ENCODE data around the gene DAPK3.
"Not testable (repeated sequence)": the region's sequence is repeated elsewhere in the genome, so short reads cannot be mapped to it uniquely, and the experiment has no call there.

The DAPK3 gene

DNA sequence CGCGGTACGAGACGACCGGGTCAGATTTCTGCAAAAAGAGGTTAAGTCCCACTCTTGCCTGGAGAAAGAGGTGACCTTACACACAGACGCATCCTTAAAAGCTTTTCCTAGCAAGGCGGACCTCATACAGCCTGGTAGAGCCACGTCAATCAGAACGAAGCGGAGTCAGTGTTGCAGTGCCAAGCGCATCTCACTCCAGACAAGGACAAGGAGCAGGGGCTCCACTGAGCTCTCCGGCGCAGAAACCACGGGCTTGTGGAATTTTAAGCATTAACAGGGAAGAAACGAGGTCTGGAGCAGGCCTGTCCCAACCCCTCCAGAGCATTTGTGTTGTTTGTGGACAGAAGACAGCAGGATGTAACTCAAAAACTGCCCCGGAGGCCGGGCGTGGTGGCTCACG, 7.2 kb upstream of the DAPK3 start:
- DNase-seq (ENCODE audit: low read depth in 2 of 2): no peak

DNA sequence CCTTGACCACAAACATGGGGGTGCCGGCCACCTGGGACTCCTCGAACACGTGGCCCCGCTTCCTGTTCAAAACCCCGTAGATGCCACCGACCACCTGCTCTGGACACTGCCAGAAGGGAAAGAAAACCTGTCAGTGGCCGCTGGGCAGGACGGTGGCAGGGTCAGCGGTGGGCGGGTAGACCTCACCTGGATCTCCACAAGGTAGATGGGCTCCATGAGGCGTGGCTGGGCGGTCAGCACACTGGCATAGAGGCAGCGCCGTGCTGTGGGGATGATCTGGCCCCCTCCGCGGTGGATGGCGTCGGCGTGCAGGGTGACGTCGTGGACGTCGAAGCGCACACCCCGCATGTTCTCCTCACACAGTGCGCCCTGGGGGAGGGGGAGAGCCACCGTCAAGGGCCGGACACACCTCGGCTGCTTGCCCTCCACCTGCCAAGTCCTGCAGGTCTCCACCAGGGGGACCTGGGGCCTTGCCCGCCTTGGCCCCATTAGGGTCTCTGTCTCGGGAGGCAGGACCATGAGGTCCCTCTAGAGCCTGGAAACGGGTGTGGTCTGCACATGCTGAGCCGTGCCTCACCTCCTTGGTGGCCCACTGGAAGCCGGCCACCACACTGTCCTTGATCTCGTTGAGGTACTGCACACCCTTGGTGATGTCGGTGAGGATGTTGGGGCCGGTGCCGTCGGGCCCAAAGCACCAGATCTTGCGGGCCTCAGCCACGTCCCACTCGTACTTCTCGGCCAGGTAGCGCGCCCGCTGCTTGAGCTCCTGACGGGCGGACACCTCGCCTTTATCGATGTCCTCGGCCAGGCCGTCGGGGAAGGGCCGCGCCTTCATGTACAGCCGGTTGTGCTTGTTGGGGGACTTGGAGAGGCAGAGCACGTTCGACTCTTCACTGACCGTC, 6.6 kb upstream of the DAPK3 start:
- no peak for DNase-seq (ENCODE audit: low read depth in 2 of 2)

DNA sequence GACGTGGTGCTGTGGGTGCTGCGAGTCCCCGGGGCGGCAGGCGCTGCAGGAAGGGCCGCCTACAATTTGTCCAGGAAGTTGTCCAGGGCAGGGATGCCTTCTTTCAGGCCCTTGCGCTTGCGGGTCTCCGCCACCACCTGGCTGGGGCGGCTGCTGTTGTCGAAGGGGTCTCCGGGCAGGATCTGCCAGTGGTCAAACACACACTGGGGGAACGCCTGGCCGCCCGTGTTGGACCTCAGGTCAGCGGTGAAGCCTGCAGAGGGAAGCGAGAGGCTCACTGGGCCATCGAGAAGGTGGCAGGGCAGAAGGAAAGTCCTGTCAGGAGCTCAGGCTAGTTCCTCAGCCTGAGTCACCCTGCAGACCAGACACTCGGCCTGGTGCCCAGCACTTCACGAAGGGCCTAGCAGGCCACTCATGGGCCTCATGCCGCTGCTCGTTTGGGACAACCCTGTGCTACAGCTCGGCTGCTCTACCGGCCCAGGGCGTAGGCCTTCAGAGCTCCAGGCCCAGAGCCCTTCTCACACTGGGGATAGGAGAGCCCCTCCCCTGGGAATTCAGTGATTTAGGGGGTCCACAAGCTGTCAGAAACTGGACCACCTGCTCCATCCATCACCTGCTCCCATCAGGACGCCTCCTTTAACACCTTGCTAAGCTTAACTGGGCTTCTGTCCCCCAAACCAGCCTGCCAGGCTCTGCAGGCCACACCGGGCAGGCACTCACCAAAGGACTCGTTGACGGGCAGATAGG, 5.8 kb upstream of the DAPK3 start:
- DNase-seq (ENCODE audit: low read depth in 2 of 2): no peak

DNA sequence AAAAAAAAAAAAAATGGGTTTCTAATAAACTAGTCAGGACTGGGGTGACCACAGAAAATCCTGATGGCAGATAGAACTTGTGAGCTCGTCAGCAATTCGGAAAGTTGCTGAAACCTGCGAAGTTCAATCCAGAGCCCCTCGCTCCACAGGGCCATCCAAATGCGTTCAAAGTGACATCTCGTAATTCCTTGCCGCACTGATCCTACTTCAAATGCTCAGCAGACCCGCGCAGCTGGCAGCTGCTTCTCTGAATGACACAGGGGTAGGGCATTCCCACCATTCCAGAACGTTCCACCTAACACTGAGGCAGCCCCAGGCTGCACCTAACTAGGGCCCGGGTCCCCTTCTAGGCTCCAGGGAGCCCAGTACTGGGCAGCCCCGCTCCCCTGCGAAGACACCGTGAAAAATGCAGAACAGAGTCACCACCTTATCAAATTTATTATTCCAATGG, 4.8 kb upstream of the DAPK3 start:
- no peak for DNase-seq (ENCODE audit: low read depth in 2 of 2)

DNA sequence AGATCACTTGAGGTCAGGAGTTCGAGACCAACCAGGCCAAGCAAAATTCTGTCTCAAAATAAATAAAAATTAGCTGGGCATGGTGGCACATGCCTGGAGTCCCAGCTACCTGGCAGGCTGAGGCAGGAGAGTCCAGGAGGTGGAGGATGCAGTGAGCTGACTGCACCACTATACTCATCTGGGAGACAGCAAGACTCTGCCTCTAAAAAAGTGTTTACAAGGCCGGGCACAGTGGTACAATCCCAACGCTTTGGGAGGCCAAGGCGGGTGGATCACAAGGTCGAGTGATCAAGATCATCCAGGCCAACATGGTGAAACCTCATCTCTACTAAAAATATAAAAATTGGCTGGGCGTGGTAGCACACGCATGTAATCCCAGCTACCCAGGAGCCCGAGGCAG, 4.2 kb upstream of the DAPK3 start:
- no peak for DNase-seq (ENCODE audit: low read depth in 2 of 2)

DNA sequence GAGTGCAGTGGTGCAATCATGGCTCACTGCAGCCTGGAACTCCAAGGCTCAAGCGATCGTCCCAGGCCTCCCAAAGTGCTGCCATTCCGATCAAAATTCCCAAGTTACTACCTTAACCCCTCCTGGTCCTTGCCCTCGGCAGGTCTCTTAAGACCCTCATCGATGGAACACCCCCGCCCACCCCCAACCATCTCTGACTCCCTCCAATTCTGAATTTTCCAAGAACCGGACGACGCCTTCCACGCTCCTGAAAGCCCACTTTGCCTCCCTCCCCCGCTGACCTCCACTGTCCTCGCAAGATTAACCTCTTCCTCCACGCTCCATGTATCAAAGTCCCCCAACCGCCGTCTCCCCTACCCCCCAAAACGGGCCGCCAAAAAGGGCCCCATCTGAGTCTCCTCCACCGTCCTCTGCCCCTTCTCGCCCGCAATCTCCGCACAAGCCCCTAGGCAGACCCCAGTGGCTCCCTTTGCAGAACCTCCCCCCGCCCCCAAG, 539 bp downstream of the DAPK3 start:
- no peak for DNase-seq (ENCODE audit: low read depth in 2 of 2)

DNA sequence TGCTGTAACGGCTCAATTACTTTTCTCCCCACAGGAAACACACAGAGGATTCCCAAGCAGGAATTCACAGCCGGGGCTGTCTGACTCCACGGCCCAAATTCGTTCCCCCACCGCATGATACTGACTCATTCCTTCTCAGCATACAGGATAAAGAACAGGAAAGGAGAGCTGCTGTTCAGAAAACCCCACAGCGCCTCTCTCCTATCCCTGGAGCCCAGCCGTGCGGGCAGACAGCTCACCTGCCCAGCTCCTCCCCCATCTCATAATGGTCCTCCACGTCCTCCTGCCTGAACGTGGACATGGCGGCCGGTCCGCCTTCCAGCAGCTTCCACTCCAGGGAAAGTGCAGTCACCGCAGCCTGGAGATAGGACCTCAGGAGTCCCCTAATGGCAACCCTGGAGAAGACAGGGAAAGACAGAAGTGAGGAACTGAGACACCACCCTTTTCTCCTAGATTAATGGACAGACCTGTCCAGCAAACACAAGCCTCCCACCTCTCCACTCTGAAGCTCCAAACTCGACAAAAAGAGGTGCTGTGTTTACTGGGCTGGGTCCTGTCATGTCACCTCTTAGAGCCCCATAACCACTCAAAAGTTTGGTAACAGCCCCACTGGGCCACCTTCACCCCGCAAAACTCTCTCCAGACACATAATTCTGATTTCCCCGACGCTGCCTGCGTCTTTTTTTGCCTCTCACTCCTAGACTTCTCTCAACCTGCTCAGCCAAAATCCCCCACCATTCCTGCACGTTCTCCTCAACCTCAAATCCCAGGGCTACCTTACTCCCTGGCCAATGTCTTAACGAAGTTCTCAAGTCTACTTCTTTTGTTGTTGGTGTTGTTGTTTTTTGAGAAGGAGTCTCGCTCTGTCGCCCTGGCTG, 1.2 kb downstream of the DAPK3 start:
- DNase-seq (ENCODE audit: low read depth in 2 of 2): no peak

DNA sequence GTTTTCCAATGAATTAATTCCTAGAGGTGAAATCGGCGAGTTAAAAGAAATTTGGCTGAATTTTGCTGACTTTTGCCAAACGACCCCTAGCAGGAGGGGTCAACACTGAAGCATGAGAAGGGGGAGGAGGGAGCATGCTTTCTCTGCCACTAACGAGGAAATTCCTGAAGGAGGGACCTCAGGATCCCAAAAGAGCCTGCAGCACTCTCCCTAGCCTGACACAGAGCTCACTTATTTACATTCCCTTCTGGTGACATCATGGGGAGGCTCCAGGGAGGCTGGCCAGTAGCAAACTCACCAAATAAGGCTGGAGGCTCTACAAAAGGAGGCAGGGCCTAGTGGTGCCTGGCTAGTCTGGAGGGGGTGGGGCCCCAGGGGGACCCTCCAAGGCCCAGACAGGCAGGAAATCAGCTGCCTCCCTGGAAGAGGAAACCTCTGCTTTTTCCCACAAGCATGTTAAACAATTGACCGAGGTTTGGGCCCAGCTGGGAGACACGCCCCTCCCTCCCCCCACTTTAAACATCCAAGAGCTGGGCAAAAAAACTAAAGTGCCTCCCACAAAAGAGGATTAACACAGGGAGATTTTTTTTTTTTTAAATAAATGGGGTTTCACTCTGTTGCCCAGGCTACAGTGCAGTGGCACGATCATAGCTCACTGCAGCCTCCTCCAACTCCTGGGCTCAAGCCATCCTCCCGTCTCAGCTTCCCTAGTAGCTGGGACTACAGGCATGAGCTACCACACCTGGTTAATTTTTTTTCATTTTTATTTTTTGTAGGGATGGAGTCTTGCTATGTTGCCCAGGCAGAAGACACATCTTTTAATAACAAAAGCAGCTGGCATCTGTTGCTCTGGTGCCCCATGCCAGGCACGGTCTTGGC, 2.1 kb downstream of the DAPK3 start:
- no peak for DNase-seq (ENCODE audit: low read depth in 2 of 2)

DNA sequence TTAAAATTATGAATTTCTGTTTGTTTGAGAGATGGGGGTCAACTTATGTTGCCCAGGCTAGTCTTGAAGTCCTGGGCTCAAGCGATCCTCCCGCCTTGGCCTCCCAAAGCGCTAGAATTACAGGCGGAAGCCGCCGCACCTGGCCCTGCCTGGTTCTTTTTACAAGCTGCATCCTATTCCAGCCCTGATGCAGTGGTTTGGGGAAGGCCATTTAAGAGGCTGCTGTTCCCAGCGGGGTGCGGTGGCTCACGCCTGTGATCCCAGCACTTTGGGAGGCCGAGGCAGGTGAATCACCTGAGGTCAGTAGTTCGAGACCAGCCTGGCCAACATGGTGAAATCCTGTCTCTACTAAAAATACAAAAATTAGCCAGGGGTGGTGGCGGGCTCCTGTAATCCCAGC, 2.9 kb downstream of the DAPK3 start:
- DNase-seq (ENCODE audit: low read depth in 2 of 2): not testable (repeated sequence)

DNA sequence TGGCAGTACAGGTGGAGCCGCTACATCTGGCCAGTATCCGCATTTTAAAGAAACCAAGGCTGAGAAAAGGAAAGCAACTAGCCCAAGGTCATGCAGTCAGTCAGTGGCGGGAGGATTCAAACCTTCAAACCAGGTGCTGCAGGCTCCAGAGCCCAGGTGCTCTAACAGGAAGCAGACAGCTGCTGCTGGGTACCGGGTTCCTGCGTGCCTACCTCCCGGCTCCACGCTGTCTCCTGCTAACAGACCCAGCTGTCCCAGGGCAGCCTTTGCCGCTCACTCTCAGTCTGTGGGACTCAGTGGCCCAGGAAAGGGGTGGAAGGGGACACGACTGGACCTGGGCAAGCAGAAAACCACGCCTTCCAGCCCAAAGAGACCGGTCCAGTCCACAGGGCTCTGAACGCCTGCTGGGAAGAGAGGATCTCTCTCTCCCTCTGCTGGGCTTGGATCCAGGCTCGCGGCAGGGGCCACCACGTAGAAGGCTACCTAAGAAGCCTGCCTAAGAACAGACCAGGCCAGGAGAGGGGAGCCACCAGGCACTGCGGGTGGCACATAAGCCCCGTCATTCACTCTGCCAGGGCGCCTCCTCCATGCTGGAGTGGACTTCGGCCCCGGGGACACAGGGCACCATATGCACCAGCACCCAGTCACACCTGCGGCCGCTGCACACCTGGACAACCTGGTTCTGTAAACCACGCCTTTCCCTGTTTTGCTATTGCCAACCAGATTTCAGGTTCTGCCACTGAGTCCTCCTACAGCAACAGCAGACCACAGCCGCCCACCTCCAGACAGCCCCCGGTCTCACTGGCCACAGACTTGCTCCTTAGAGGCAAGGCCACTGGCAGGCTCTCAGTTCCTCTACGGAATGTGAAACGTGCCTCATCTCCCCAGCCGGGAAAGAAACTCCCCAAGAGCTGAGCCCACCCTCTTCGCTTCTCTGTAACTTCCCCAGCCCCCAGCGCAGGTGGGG, 4.6 kb downstream of the DAPK3 start:
- DNase-seq (ENCODE audit: low read depth in 2 of 2): no peak

DNA sequence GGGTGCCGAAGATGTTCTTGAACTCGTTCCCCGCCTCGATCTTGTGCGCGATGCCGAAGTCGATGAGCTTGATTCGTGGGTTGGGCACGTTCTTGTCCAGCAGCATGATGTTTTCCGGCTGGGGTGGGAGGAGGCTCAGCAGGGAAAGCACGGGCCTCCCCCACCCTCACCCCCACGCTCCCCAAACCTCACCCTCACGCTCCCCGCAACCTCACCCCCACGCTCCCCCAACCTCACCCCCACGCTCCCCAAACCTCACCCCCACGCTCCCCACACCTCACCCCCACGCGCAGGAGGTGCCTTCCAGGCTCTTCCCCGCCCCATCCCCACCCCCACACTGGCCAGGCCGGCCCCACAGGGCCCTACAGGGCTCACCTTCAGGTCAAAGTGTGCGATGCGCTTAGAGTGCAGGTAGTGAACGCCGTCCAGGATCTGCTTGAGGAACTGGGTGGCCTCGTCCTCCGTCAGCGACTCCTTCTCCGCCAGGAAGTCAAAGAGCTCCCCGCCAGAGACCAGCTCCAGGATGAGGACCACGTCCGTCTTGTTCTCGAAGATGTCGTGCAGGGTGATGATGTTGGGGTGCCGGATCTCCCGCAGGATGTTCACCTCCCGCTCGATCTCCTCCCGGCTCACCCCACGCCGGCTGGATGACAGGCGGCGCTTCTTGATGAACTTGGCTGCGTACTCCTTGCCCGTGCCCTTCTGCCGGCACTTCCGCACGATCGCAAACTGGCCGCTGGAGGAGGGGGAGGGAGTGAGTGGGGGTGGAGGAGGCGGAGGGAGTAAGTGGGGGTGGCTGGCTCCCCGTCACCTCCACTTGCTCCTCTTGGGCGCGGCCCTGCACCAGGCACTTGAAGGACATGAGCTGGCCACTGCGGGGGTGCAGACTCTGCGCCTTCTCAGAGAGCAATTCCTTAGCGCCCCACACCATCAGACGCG, 6.4 kb downstream of the DAPK3 start:
- DNase-seq (ENCODE audit: low read depth in 2 of 2): no peak

DNA sequence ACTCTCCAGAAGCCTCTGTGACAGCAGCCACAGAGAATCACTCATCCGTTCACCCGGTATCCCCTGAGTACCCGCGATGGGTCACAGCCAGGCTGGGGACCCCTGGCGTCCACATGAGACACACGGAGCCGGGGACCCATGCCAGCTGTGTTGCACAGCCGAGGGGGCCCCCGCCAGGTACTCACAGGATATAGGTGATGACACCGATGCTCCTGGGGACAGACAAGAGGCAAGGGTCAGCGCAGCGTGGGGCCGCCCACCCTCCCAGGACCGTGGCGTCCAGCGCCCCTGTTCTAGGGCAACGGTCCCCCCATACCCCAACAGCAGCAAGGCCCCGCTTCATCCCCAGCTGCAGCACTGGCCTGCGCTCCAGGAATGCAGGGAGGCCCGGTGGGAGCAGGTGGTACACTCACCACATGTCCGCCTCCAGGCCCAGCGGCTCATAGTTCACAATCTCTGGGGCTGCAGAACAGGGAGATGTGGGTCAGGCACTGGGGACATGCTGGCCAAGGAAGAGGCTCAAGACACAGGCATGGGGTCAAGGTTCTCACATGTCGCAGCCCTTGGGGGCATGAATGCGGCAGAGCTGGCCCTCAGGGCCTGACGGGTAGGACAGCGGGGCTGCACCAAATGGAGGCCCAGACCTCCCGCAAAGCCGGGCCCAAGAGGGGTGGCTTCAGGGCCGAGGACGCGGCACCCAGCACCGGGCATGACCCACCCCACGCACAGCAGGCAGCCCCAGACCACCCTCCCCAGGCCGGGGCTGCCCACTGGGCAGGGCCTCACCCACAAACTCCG, 7.2 kb downstream of the DAPK3 start:
- no peak for DNase-seq (ENCODE audit: low read depth in 2 of 2)

DNA sequence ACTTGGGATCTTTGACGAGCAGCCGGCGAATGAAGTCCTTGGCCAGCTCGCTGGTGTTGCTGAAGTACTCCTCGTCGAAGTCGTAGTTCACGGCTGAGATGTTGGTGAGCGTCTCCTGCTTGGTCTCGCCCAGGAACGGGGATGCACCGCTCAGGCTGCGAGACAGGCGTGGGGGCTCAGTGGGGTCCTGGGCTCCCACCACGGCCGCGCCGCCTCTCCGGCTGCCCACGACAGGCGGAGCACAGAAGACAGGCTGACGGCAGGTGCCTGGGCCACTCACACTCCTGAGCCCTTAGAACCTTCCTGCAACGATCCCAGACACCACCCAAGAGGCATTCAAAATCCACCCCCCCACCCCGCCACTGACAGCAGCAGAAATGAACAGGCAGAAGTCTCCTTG, 9.9 kb downstream of the DAPK3 start:
- no peak for DNase-seq (ENCODE audit: low read depth in 2 of 2)

DNA sequence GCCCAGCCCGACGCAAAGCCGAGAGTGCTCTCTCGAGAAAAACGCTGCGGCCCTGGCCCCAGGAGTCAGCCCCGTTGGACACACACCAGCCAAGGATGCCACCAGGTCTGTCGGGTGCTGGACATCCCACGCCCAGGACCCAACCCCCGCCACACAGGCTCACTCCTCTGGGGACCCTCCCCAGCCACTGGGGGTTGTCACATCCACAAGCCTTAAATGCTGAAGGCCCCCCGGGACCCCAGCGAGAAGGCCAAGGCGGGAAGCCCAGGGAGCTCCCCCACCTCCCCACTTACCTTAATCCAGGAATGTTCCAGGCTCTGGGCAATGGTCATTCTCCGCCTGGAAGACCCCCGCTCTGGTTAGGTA, 11.2 kb downstream of the DAPK3 start:
- DNase-seq (ENCODE audit: low read depth in 2 of 2): no peak

DNA sequence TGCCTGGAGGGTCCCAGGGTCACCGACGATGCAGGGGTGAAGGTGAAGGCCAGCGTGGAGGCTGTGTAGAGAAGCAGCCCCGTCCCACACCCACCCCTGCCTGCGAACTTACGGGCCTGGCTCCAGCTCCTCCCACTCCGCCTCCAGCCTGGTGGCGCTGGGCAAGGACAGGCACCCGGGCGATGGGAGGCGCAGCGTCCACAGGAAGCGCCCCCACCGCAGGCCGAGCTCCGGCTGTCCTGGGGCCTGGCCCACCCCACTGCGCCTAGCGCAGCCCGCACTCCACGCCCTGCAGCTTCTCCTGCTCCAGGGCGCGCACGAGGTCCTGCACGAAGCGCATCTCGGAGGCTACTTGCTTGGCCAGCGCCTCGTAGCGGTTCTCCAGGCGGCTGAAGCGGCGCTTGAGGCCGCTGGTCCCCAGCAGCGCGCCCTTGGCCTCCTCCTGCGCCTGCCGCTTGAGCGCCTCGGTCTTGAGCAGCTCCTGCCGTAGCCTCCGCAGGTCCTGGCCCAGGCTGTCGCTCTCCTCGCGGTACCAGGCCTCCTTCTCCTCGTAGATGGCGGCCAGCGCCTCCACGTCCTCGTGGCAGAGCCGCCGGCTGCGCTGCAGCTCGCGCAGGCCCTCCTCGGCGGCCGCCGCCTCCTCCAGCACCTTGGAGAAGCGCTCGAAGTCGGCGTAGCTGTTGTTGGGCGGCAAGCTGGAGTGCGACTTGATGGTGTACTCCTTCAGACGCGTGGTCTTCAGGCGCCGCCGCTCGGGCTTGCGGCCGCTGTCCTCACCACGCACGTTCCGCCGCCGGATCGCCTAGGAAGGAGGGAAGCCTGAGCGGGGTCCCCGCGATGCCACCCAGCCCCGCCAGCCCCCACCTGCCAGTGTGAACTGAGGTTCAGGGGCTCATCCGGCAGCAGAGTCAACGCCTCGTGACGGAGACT, 11.8 kb downstream of the DAPK3 start:
- no peak for DNase-seq (ENCODE audit: low read depth in 2 of 2)

DNA sequence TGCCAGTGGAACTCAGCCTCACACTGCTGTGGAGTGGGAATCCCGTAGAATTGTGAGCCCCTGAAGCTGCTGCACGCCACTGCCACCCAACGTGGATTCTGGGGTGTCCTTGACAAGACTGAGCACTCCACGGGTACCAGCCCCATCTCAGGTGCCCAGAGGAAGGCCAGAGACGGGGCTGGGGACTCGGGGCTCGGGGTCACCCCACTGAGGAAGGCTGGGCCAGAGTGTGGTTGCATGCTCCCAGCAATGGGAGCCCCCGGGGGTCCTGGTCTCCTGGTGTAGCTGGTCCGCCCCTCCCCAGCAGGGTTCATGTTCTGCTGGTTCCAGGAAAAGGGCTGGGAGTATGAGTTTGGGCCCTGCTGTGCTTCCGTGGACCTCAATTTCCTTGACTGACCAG, 15.2 kb downstream of the DAPK3 start:
- no peak for DNase-seq (ENCODE audit: low read depth in 2 of 2)

DNA sequence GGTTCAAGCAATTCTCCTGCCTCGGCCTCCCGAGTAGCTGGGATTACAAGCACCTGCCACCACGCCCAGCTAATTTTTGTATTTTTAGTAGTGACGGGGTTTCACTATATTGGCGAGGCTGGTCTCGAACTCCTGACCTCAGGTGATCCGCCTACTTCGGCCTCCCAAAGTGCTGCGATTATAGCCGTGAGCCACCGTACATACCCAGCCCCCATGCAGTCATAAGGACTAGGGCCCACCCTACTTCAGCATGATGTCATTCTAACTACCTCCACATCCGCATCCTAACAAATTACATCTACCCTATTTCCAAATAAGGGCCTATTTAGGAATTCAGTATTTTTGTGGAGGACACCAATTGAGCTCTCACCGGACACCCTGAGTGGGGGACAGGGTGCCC, 15.6 kb downstream of the DAPK3 start:
- DNase-seq (ENCODE audit: low read depth in 2 of 2): not testable (repeated sequence)
